SK-N-MC (cell line): ENCODE measurements around the gene ZNF710.

Experiments used
- EZH2 ChIP-seq: fragments of 200-600 bp; sonication (generic); IDR thresholded peaks from one replicate; pipeline ENCODE4 v1.6.1; 2017; ENCODE audit warnings: antibody characterized with exemption
- FOXP2 ChIP-seq: optimal IDR thresholded peaks from 2 replicates; pipeline ENCODE3; 2011; ENCODE audit warnings: mild to moderate bottlenecking, moderate library complexity; ENCODE audit not compliant: insufficient read depth; ENCODE audit errors: extremely low read length, control extremely low read depth

DNA sequence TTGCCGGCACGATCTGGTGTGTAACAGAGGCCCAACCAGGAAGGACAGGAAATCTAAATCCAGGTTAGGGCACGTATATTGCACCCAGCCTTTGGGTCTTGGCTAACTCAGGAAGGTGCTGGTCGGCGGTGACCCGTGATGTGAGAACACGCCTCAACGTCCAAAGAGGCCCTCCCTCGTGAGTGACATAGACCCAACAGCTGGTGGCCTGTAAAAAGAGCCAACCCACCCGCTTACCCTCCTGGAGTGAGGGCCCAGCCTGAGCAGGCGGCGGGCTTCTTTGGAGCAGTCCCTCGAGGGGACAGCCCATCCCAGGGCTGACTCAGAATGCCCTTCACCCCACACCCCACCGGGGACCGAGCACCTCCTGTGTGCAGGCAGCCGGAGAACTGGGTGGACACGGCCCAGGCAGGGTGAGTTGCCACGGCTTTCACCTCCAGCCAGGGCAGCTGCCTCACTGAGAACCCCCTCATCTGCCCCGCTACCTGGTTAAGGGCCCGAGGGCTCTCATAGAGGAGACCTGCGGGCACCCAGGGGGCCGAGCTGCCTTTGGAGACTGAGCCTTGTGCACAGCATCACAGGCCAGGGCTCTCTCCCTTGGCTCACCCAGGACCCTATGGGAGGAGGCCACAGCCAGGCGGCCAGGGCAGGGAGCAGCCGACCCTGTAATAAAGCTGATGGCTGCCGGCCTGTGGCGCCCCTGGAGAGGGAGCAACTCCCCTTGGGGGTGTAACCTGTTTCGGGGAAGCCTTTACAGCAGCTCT lies 41.8 kb downstream of the ZNF710 start:
- TF ChIP-seq FOXP2, result no peak
- TF ChIP-seq EZH2, result no peak
